ENCODE measurements around the gene ARID4B. TPM values are rescaled to one million over a fixed set of nuclear protein-coding genes. Genes with fewer than 3 reads are reported as not detected.
A peak's percentile ranks its signal among the peaks of the same experiment; 100 is the strongest.

The ARID4B gene
- total and polyA plus RNA-seq, 2 donors from 2014 or later, result 6.6 to 50.3 TPM

DNA sequence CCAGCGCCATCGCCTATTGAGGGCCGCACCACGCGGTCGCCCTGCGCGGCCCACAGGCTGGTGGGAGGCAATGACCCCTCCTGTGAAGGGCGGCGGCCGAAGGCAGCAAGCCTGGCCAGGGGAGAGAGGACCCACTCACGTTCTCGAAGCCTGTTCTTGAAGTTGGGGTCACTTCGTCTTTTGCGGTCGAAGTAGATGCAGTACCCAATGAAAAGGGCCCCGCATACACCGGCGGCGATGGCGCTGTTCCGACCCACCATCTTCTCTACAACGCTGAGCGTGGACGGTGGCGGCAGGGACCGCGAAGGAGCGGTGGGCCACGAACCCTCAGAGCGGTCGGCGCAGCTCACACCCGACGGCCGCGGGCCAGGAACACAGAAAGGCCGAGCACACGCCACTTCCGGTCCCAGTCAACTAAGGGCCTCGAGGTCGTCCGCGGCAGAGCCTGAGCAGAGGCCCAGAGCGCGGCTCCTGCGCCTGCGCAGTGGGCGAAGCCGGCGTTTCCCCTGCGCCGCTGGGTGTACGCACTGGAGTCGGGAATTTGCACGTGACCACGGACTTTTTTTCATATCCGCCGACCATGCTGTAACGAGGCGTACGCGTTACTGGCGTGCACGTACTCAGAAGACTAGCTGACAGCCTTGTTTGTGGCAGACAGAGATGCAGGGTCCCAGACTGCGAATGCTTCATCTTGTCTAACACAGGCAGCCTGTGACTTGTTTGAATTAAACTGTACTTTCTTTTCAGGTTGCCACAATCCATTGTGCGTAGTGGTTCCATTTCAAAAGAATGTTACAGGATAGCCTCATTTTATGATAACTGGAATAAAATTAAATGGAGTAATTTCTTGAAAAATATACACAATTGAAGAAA, 199.3 kb downstream of the ARID4B start, which contains the start of gene TOMM20:
Gene TOMM20, minus strand, starts transcription at position 382 of the 873 bp plus-strand sequence. Its CDS starts 122 bp downstream, at position 260.
- Histone ChIP-seq H3K4me1 (ENCODE audit: control insufficient read depth in 2 of 3, insufficient read depth in 2 of 3, low read depth in 1 of 3, low read length in 3 of 3) (peaks cover 0 to 7% (median 0%) of the 10 kb centered on the region in 3 donors), H3K36me3 (ENCODE audit: control insufficient read depth in 2 of 3, insufficient read depth in 3 of 3, low read length in 3 of 3) (peaks cover 0 to 9% (median 3%) of the 10 kb centered on the region in 3 donors), H3K9ac (ENCODE audit: low read length in 3 of 3) (peak within 1 kb of the TSS; percentile 91 to 97 (median 95)), H3K27ac (ENCODE audit: low read depth in 2 of 2, low read length in 2 of 2) (peak within 1 kb of the TSS; percentile 69 to 86), H3K4me3 (ENCODE audit: low read length in 3 of 3) (peak within 1 kb of the TSS; percentile 88 to 98 (median 96)), H3K9me3 (ENCODE audit: control insufficient read depth in 2 of 3, insufficient read depth in 1 of 3, low read length in 3 of 3) (no peaks in the 10 kb centered on the region), H3K27me3 (ENCODE audit: control insufficient read depth, insufficient read depth, low read length) (no peaks in the 10 kb centered on the region)
- intact Hi-C loops (cut with DNase I), result no loop called here
- TF ChIP-seq, protein P1, sequence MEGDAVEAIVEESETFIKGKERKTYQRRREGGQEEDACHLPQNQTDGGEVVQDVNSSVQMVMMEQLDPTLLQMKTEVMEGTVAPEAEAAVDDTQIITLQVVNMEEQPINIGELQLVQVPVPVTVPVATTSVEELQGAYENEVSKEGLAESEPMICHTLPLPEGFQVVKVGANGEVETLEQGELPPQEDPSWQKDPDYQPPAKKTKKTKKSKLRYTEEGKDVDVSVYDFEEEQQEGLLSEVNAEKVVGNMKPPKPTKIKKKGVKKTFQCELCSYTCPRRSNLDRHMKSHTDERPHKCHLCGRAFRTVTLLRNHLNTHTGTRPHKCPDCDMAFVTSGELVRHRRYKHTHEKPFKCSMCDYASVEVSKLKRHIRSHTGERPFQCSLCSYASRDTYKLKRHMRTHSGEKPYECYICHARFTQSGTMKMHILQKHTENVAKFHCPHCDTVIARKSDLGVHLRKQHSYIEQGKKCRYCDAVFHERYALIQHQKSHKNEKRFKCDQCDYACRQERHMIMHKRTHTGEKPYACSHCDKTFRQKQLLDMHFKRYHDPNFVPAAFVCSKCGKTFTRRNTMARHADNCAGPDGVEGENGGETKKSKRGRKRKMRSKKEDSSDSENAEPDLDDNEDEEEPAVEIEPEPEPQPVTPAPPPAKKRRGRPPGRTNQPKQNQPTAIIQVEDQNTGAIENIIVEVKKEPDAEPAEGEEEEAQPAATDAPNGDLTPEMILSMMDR (IDR thresholded peaks at IDR 0.05; ENCODE audit: borderline replicate concordance, extremely low read depth, insufficient read depth), result no peak
- FAIRE-seq (no peak), DNase-seq (peak; percentile 98 to 100 (median 99))

DNA sequence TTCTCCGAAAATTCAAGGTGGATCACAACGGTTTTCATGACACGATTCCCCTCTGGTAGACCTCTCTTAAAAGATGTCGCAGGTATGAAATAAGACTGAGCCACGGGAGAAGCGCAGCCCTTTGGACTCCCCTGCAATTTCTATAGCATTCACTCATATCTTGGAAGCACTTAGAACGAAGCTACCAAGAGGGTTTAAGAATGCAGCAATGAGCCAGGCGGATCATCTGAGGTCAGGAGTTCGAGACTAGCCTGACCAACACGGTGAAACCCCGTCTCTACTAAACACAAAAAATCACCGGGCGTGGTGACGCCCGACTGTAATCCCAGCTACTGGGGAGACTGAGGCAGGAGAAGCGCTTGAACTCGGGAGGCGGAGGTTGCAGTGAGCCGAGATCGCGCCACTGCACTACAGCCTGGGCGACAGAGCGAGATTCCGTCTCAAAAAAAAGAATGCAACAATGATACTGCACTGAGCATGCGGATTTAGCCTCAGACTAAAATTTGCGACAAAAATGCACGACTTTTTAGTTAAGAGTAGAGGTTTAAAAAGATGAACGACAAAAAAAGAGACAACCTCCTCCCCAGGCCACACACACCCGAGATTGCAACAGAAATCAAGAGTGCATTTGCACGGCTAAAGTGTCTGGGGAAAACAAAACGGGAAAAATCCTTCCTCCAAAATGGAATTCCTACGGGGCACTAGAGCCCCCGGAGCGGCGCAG, 200.1 kb downstream of the ARID4B start:
- no peaks in the 10 kb centered on the region for H3K9me3 ChIP-seq (ENCODE audit: control insufficient read depth in 2 of 3, insufficient read depth in 1 of 3, low read length in 3 of 3)
- TF ChIP-seq, protein P1 (IDR thresholded peaks at IDR 0.05; ENCODE audit: borderline replicate concordance, extremely low read depth, insufficient read depth), result no peak
- DNase-seq (peak in 1 of 5 donors; percentile 66), FAIRE-seq (no peak)
- intact Hi-C loops (cut with DNase I), result no loop called here
- peaks cover 0 to 7% (median 3%) of the 10 kb centered on the region in 3 donors for H3K36me3 ChIP-seq (ENCODE audit: control insufficient read depth in 2 of 3, insufficient read depth in 3 of 3, low read length in 3 of 3)
- peak overlapping the region; percentile 91 to 97 (median 95) for H3K9ac ChIP-seq (ENCODE audit: low read length in 3 of 3)
- peak overlapping the region; percentile 88 to 98 (median 96) for H3K4me3 ChIP-seq (ENCODE audit: low read length in 3 of 3)
- H3K27ac ChIP-seq (ENCODE audit: low read depth in 2 of 2, low read length in 2 of 2), result peak overlapping the region; percentile 69 to 86
- no peaks in the 10 kb centered on the region for H3K27me3 ChIP-seq (ENCODE audit: control insufficient read depth, insufficient read depth, low read length)
- H3K4me1 ChIP-seq (ENCODE audit: control insufficient read depth in 2 of 3, insufficient read depth in 2 of 3, low read depth in 1 of 3, low read length in 3 of 3), result peaks cover 0 to 7% (median 0%) of the 10 kb centered on the region in 3 donors

DNA sequence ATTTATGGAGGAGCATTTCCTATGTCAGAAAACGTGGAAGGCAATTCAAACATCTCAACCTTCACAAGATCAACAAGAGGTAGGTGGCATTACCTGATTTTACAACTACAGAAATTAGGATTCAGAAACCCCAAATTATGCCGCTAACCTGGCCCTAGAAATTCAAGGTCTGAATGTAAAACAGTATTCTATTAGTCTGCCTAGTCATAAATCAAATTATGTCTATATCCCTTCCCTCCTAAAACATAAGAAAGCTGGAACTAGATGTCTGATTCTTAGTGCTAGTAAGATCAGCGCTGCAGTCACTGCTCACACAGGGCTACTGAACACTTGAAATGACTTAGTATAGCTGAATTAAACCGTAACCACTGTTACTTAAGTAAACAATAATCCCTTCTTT, 200.8 kb downstream of the ARID4B start:
- no peaks in the 10 kb centered on the region for H3K27me3 ChIP-seq (ENCODE audit: control insufficient read depth, insufficient read depth, low read length)
- H3K4me1 ChIP-seq (ENCODE audit: control insufficient read depth in 2 of 3, insufficient read depth in 2 of 3, low read depth in 1 of 3, low read length in 3 of 3), result peaks cover 0 to 7% (median 0%) of the 10 kb centered on the region in 3 donors
- FAIRE-seq (no peak), DNase-seq (peak in 1 of 5 donors; percentile 38)
- H3K4me3 ChIP-seq (ENCODE audit: low read length in 3 of 3), result peak overlapping the region; percentile 88 to 98 (median 96)
- no peaks in the 10 kb centered on the region for H3K9me3 ChIP-seq (ENCODE audit: control insufficient read depth in 2 of 3, insufficient read depth in 1 of 3, low read length in 3 of 3)
- TF ChIP-seq, protein P1 (IDR thresholded peaks at IDR 0.05; ENCODE audit: borderline replicate concordance, extremely low read depth, insufficient read depth), result no peak
- intact Hi-C loops (cut with DNase I), result no loop called here
- no peak overlapping the region for H3K27ac ChIP-seq (ENCODE audit: low read depth in 2 of 2, low read length in 2 of 2)
- H3K9ac ChIP-seq (ENCODE audit: low read length in 3 of 3), result peak overlapping the region; percentile 37 to 97 (median 91)
- peaks cover 0 to 7% (median 3%) of the 10 kb centered on the region in 3 donors for H3K36me3 ChIP-seq (ENCODE audit: control insufficient read depth in 2 of 3, insufficient read depth in 3 of 3, low read length in 3 of 3)
